ENCODE data around the gene DAZAP1. TPM values are rescaled to one million over a fixed set of nuclear protein-coding genes. Genes with fewer than 3 reads are reported as not detected.

The DAZAP1 gene
- polyA plus RNA-seq, 1 donor (not counting 4 experiments of a cell fraction or from before 2014, with no cell fraction given), result 99.2 TPM

DNA sequence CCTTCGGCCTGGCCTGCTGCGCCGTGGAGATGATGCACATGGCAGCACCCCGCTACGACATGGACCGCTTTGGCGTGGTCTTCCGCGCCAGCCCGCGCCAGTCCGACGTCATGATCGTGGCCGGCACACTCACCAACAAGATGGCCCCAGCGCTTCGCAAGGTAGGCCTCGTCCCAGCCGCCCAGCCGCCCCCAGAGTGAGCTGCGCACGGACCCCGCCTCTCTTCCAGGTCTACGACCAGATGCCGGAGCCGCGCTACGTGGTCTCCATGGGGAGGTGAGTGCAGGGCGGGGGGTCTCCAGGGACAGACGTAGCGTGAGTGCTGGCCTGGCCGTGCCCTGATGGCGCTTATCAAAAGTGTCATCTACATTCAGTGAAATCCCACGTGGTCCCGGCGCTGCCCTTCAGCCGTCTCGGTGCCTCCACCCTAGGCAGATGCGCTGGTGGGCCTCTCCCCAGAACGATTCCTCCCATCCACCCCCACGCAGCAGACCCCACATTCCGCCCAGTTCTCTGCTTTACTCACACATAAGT, 16.4 kb upstream of the DAZAP1 start:
- no peaks in the 10 kb centered on the region for H3K9me3 ChIP-seq (ENCODE audit: control insufficient read depth, low read depth, low read length)
- no peak overlapping the region for H3K4me3 ChIP-seq (ENCODE audit: control insufficient read depth in 2 of 3, extremely low read depth in 1 of 3, insufficient read depth in 2 of 3, low read depth in 1 of 3, low read length in 3 of 3)
- H4K20me1 ChIP-seq (ENCODE audit: control insufficient read depth, extremely low read depth, insufficient read depth, low read length), result no peaks in the 10 kb centered on the region
- no peak overlapping the region for H3K4me2 ChIP-seq (ENCODE audit: control insufficient read depth, extremely low read depth, insufficient read depth, low read depth, low read length)
- H2AFZ ChIP-seq (ENCODE audit: control insufficient read depth, low read length), result no peak overlapping the region
- DNase-seq (ENCODE audit: low read depth, low spot score) (no peak), FAIRE-seq (no peak)
- peaks cover 3% of the 10 kb centered on the region for H3K79me2 ChIP-seq (ENCODE audit: control insufficient read depth, insufficient read depth, low read length)
- no peaks in the 10 kb centered on the region for H3K9me1 ChIP-seq (ENCODE audit: control insufficient read depth, extremely low read depth, insufficient read depth, low read length)
- dilution Hi-C loops (cut with MboI; ENCODE audit: extremely low pct_ligation_motif_present, low sequenced_read_pairs), result no loop called here
- H3K4me1 ChIP-seq (ENCODE audit: control insufficient read depth, extremely low read depth, insufficient read depth, low read length), result peaks cover 25% of the 10 kb centered on the region
- H3K9ac ChIP-seq (ENCODE audit: control insufficient read depth, extremely low read depth, insufficient read depth, low read length), result no peak overlapping the region
- peaks cover 7% of the 10 kb centered on the region for H3K27me3 ChIP-seq (ENCODE audit: control insufficient read depth, extremely low read depth, insufficient read depth, low read length)
- no peak overlapping the region for H3K27ac ChIP-seq (ENCODE audit: control insufficient read depth, insufficient read depth, low read length)
- no peak for TF ChIP-seq EZH2 (IDR thresholded peaks at IDR 0.05; ENCODE audit: low read length)
- TF ChIP-seq, protein P1, sequence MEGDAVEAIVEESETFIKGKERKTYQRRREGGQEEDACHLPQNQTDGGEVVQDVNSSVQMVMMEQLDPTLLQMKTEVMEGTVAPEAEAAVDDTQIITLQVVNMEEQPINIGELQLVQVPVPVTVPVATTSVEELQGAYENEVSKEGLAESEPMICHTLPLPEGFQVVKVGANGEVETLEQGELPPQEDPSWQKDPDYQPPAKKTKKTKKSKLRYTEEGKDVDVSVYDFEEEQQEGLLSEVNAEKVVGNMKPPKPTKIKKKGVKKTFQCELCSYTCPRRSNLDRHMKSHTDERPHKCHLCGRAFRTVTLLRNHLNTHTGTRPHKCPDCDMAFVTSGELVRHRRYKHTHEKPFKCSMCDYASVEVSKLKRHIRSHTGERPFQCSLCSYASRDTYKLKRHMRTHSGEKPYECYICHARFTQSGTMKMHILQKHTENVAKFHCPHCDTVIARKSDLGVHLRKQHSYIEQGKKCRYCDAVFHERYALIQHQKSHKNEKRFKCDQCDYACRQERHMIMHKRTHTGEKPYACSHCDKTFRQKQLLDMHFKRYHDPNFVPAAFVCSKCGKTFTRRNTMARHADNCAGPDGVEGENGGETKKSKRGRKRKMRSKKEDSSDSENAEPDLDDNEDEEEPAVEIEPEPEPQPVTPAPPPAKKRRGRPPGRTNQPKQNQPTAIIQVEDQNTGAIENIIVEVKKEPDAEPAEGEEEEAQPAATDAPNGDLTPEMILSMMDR (optimal IDR thresholded peaks at IDR 0.05 in 1 of 3, IDR thresholded peaks at IDR 0.05 in 1 of 3, conservative IDR thresholded peaks at IDR 0.05 in 1 of 3; ENCODE audit: extremely low read depth in 1 of 3, insufficient read depth in 2 of 3, low read length in 3 of 3), result no peak
- peaks cover 10 to 14% of the 10 kb centered on the region in 2 experiments for H3K36me3 ChIP-seq (ENCODE audit: control insufficient read depth in 2 of 2, extremely low read depth in 1 of 2, insufficient read depth in 2 of 2, low read length in 2 of 2)

DNA sequence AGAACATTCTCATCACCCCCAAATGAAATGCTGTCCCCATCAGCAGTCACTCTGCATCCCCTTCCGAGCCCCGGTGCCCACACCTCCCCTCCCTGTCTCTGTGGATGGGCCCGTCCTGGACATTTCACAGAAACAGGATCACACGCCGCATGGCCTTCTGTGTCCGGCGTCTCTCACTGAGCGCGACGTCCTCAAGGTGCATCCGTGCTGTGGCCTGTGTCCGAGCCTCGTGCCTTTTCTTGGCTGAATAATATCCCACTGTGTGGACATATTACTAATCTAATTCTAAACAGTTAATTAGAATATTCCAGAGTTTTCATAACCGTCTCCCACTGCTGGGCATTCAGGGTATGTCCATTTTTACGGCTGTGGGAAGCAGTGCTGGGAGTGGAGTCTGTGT, 15.0 kb upstream of the DAZAP1 start:
- Histone ChIP-seq H3K9me1 (ENCODE audit: control insufficient read depth, extremely low read depth, insufficient read depth, low read length) (no peaks in the 10 kb centered on the region), H3K4me2 (ENCODE audit: control insufficient read depth, extremely low read depth, insufficient read depth, low read depth, low read length) (no peak overlapping the region), H3K27me3 (ENCODE audit: control insufficient read depth, extremely low read depth, insufficient read depth, low read length) (peaks cover 13% of the 10 kb centered on the region), H3K9me3 (ENCODE audit: control insufficient read depth, low read depth, low read length) (no peaks in the 10 kb centered on the region), H3K27ac (ENCODE audit: control insufficient read depth, insufficient read depth, low read length) (no peak overlapping the region), H4K20me1 (ENCODE audit: control insufficient read depth, extremely low read depth, insufficient read depth, low read length) (no peaks in the 10 kb centered on the region), H3K4me3 (ENCODE audit: control insufficient read depth in 2 of 3, extremely low read depth in 1 of 3, insufficient read depth in 2 of 3, low read depth in 1 of 3, low read length in 3 of 3) (no peak overlapping the region), H2AFZ (ENCODE audit: control insufficient read depth, low read length) (no peak overlapping the region), H3K9ac (ENCODE audit: control insufficient read depth, extremely low read depth, insufficient read depth, low read length) (no peak overlapping the region), H3K36me3 (ENCODE audit: control insufficient read depth in 2 of 2, extremely low read depth in 1 of 2, insufficient read depth in 2 of 2, low read length in 2 of 2) (peaks cover 9 to 14% of the 10 kb centered on the region in 2 experiments), H3K79me2 (ENCODE audit: control insufficient read depth, insufficient read depth, low read length) (peaks cover 2% of the 10 kb centered on the region), H3K4me1 (ENCODE audit: control insufficient read depth, extremely low read depth, insufficient read depth, low read length) (peaks cover 17% of the 10 kb centered on the region)
- FAIRE-seq (no peak), DNase-seq (ENCODE audit: low read depth, low spot score) (no peak)
- TF ChIP-seq, protein P1 (optimal IDR thresholded peaks at IDR 0.05 in 1 of 3, IDR thresholded peaks at IDR 0.05 in 1 of 3, conservative IDR thresholded peaks at IDR 0.05 in 1 of 3; ENCODE audit: extremely low read depth in 1 of 3, insufficient read depth in 2 of 3, low read length in 3 of 3), result no peak
- TF ChIP-seq EZH2 (IDR thresholded peaks at IDR 0.05; ENCODE audit: low read length), result no peak
- dilution Hi-C loops (cut with MboI; ENCODE audit: extremely low pct_ligation_motif_present, low sequenced_read_pairs), result no loop called here

Measured in keratinocyte (primary cell).